ENCODE data around the gene SERTAD2.

DNA sequence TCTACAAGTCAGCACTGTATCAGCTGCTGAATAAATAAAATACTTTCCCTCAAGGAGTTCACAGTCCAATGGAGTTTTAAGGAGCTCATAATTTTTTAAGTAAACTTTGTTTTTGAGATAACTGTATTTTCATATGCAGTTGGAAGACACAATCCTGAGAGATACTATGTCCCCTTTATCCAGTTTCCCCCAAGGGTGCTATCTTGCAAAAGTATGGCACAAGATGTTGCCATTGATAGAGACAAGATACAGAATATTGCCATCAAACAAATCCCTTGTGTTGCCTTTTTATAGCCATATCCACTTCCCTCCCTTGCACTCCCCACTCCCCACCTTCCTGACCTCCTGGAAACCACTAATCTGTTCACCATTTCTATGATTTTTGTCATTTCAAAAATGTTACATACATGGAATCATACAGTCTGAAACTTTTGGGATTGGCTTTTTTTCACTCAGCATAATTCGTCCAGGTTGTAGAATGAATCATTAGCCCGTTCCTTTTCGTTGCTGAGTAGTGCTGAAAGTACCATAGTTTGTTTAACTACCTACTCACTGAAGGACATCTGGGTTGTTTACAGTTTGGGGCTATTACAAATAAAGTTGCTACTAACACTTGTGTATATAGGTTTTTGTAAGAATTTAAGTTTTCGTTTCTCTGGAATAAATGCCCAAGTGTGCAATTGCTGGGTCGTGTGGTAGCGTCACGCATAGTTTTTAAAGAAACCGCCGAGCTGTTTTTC is 30.2 kb upstream of the SERTAD2 start:
- TF ChIP-seq, protein P1, sequence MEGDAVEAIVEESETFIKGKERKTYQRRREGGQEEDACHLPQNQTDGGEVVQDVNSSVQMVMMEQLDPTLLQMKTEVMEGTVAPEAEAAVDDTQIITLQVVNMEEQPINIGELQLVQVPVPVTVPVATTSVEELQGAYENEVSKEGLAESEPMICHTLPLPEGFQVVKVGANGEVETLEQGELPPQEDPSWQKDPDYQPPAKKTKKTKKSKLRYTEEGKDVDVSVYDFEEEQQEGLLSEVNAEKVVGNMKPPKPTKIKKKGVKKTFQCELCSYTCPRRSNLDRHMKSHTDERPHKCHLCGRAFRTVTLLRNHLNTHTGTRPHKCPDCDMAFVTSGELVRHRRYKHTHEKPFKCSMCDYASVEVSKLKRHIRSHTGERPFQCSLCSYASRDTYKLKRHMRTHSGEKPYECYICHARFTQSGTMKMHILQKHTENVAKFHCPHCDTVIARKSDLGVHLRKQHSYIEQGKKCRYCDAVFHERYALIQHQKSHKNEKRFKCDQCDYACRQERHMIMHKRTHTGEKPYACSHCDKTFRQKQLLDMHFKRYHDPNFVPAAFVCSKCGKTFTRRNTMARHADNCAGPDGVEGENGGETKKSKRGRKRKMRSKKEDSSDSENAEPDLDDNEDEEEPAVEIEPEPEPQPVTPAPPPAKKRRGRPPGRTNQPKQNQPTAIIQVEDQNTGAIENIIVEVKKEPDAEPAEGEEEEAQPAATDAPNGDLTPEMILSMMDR (IDR thresholded peaks at IDR 0.05; ENCODE audit: extremely low read depth in 1 of 2, insufficient read depth in 1 of 2, low read depth in 1 of 2, low read length in 2 of 2), result no peak
- TF ChIP-seq POLR2AphosphoS5 (IDR thresholded peaks at IDR 0.05; ENCODE audit: insufficient read depth, low read depth, low read length), result no peak

Measured in endothelial cell of umbilical vein (primary cell).